Mucosa of gallbladder (tissue), 1 donor: ENCODE data around the gene VWF. TPM values are rescaled to one million over a fixed set of nuclear protein-coding genes. Genes with fewer than 3 reads are reported as not detected.

Experiments used
- DNase-seq: peaks from one replicate; pipeline ENCODE4 v3.0.0-alpha.2; 2020; ENCODE audit warnings: low spot score
- total RNA-seq: library from RNA; stranded (reverse); gene quantifications from one replicate; pipeline ENCODE4 v1.2.1, GENCODE V29; 2021
- donor health status: DM: no; HTN: no; CAD: no.

The VWF gene
- total RNA-seq, 1 donor from 2014 or later = 97.3 TPM

GRCh38 chr12:6077692-6078083 lies 46.8 kb downstream of the VWF start:
- no peak for DNase-seq

GRCh38 chr12:6076776-6077691 lies 47.4 kb downstream of the VWF start:
- no peak for DNase-seq

- no peak for DNase-seq
Measured at GRCh38 chr12:6076346-6076745, 48.1 kb downstream of the VWF start.

GRCh38 chr12:6074979-6075585 lies 49.4 kb downstream of the VWF start:
- no peak for DNase-seq

- no peak for DNase-seq
Measured at GRCh38 chr12:6074427-6074826, 50.0 kb downstream of the VWF start.

GRCh38 chr12:6073426-6073825 lies 51.0 kb downstream of the VWF start:
- no peak for DNase-seq

- DNase-seq = no peak
Measured at GRCh38 chr12:6072302-6072752, 52.1 kb downstream of the VWF start.

GRCh38 chr12:6071589-6071988 lies 52.9 kb downstream of the VWF start:
- DNase-seq = no peak

GRCh38 chr12:6070472-6071257 lies 53.8 kb downstream of the VWF start:
- no peak for DNase-seq

- DNase-seq = no peak
Measured at GRCh38 chr12:6069437-6070093, 54.9 kb downstream of the VWF start.

- no peak for DNase-seq
Measured at GRCh38 chr12:6068227-6068626, 56.2 kb downstream of the VWF start.

- no peak for DNase-seq
Measured at GRCh38 chr12:6067152-6067916, 57.1 kb downstream of the VWF start.

GRCh38 chr12:6066651-6067050 lies 57.8 kb downstream of the VWF start:
- DNase-seq = no peak

- DNase-seq = no peak
Measured at GRCh38 chr12:6065863-6066199, 58.6 kb downstream of the VWF start.

- DNase-seq = no peak
Measured at GRCh38 chr12:6065131-6065862, 59.2 kb downstream of the VWF start.

GRCh38 chr12:6062757-6063735 lies 61.4 kb downstream of the VWF start:
- peak; percentile 35 for DNase-seq

- DNase-seq = no peak
Measured at GRCh38 chr12:6062395-6062756, 62.1 kb downstream of the VWF start.

- no peak for DNase-seq
Measured at GRCh38 chr12:6061660-6062059, 62.8 kb downstream of the VWF start.

GRCh38 chr12:6059860-6060565 lies 64.5 kb downstream of the VWF start:
- no peak for DNase-seq
